ENCODE measurements around the gene MOCS1.

The MOCS1 gene

DNA sequence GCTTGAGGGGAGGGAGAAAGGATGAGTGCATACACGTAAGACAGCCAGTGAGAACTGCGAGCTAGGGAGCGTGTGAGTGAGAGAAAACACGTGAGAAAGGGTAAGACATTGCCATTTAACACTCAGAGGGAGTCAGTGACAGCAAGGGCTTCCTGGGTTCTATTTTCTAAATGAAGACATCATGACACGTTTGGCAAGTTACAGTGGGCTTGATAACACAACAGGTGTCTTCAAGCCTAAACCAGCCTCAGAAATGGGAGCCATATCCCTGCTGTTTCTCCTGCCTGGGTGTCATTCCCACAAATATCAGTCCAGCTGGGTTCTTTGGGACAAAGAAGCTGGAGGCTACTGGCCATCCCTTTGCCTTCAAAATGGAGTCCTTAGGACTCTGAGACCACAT, 16.9 kb upstream of the MOCS1 start:
- Histone ChIP-seq H3K9me3 (ENCODE audit: control insufficient read depth, low read length) (no peaks in the 10 kb centered on the region), H4K91ac (ENCODE audit: low read length) (no peak overlapping the region), H3K27ac (ENCODE audit: low read length, poor library complexity, severe bottlenecking) (no peak overlapping the region), H3K36me3 (ENCODE audit: control insufficient read depth in 1 of 2, insufficient read depth in 2 of 2, low read depth in 1 of 2, low read length in 2 of 2) (no peaks in the 10 kb centered on the region), H2BK12ac (ENCODE audit: low read length in 2 of 2) (no peak overlapping the region), H2AFZ (ENCODE audit: low read depth, low read length) (no peak overlapping the region), H3K14ac (ENCODE audit: low read length in 2 of 2) (no peak overlapping the region), H2BK15ac (ENCODE audit: low read depth, poor library complexity, severe bottlenecking) (no peak overlapping the region), H3K79me1 (replicated peaks; ENCODE audit: low read length, poor library complexity, severe bottlenecking) (no peaks in the 10 kb centered on the region), H3K4me2 (ENCODE audit: low read length, poor library complexity, severe bottlenecking) (no peak overlapping the region), H3K27me3 (ENCODE audit: control insufficient read depth in 1 of 2, insufficient read depth in 1 of 2, low read length in 2 of 2) (peaks cover 5 to 19% of the 10 kb centered on the region in 2 experiments), H3K9ac (ENCODE audit: low read length) (no peak overlapping the region), H2BK120ac (ENCODE audit: low read depth, low read length) (no peak overlapping the region), H2BK5ac (ENCODE audit: low read depth, low read length, poor library complexity, severe bottlenecking) (no peak overlapping the region), H3K23ac (ENCODE audit: low read length in 2 of 2) (no peak overlapping the region), H2AK5ac (ENCODE audit: low read length, severe bottlenecking) (no peak overlapping the region), H3K18ac (ENCODE audit: low read depth in 1 of 2, low read length in 2 of 2) (no peak overlapping the region), H3K4ac (ENCODE audit: low read depth in 1 of 2, low read length in 2 of 2) (no peak overlapping the region), H3K4me1 (ENCODE audit: control insufficient read depth, insufficient read depth, low read depth, low read length) (no peaks in the 10 kb centered on the region), H3K4me3 (ENCODE audit: insufficient read depth in 1 of 2, low read depth in 1 of 2, low read length in 2 of 2) (no peak overlapping the region), H4K8ac (ENCODE audit: low read length) (no peak overlapping the region)
- DNase-seq, result no peak
- WGBS, result 78% methylated on average over 5 of the region's 5 CpGs

DNA sequence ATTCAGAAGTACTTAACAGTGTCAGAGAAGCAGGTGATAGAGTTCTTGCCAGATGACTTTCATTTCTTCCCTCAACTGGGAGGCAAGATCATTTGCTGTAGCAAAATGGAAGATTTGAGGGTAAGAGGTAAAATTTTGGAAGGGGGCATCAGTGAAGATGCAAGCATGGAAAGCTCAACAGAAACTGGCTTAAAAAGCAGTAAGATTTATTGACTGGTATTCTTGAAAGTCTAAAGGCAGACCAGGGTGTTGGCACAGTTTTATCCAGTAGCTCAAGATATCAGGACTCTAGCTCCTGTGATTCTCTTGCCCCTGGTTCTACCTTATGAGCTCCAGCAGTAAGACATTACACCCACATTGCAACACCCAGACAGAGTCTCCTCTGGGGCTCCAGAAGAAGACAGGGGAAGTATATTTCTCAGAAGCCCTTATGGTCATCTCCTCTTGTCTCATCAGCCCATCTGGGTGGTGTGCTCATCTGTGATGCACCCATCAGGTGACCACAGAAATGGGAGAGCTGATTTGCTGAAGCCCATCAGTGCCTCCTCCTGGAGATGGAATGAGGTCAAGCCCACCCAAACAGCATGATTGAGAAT, 16.0 kb upstream of the MOCS1 start:
- no peaks in the 10 kb centered on the region for H3K36me3 ChIP-seq (ENCODE audit: control insufficient read depth in 1 of 2, insufficient read depth in 2 of 2, low read depth in 1 of 2, low read length in 2 of 2)

DNA sequence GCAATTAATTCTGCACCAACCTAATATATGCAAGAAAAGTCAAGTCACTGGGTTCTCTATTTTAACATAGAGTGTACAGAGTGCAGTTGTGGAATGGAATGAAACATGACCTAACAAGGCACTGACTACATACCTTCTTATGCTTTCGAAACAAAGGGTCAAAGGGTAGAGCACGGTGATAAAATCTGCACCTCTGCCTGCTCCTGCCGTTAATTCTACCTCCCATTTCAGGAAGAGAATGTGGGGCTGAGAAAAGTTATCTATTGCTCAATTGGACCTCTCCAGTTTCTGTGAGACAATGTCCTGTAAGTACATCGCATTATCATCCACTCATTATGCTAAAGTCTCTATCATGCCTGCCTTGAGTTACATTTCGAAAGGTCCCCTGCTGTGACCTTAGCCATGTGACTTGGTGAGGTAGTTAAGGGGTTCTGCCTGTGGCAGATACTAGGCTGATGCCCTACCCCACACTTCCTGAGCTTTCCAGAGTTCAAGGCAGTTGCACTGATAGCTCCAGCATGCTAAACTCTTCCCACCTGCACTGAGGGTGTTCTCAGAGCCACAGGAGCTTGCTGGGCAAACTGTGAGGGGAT, 14.0 kb upstream of the MOCS1 start:
- Histone ChIP-seq H3K4me3 (ENCODE audit: insufficient read depth in 1 of 2, low read depth in 1 of 2, low read length in 2 of 2) (no peak overlapping the region), H2AK5ac (ENCODE audit: low read length, severe bottlenecking) (no peak overlapping the region), H3K4me2 (ENCODE audit: low read length, poor library complexity, severe bottlenecking) (no peak overlapping the region), H3K9ac (ENCODE audit: low read length) (no peak overlapping the region), H3K23ac (ENCODE audit: low read length in 2 of 2) (no peak overlapping the region), H3K27ac (ENCODE audit: low read length, poor library complexity, severe bottlenecking) (no peak overlapping the region), H4K8ac (ENCODE audit: low read length) (no peak overlapping the region), H2BK5ac (ENCODE audit: low read depth, low read length, poor library complexity, severe bottlenecking) (no peak overlapping the region), H3K14ac (ENCODE audit: low read length in 2 of 2) (no peak overlapping the region), H2BK120ac (ENCODE audit: low read depth, low read length) (no peak overlapping the region), H2BK15ac (ENCODE audit: low read depth, poor library complexity, severe bottlenecking) (no peak overlapping the region), H3K18ac (ENCODE audit: low read depth in 1 of 2, low read length in 2 of 2) (no peak overlapping the region), H3K9me3 (ENCODE audit: control insufficient read depth, low read length) (no peaks in the 10 kb centered on the region), H3K4me1 (ENCODE audit: control insufficient read depth, insufficient read depth, low read depth, low read length) (no peaks in the 10 kb centered on the region), H3K27me3 (ENCODE audit: control insufficient read depth in 1 of 2, insufficient read depth in 1 of 2, low read length in 2 of 2) (peaks cover 5 to 19% of the 10 kb centered on the region in 2 experiments), H2AFZ (ENCODE audit: low read depth, low read length) (no peak overlapping the region), H3K79me1 (replicated peaks; ENCODE audit: low read length, poor library complexity, severe bottlenecking) (no peaks in the 10 kb centered on the region), H3K4ac (ENCODE audit: low read depth in 1 of 2, low read length in 2 of 2) (no peak overlapping the region), H3K36me3 (ENCODE audit: control insufficient read depth in 1 of 2, insufficient read depth in 2 of 2, low read depth in 1 of 2, low read length in 2 of 2) (no peaks in the 10 kb centered on the region), H2BK12ac (ENCODE audit: low read length in 2 of 2) (no peak overlapping the region), H4K91ac (ENCODE audit: low read length) (no peak overlapping the region)
- no peak for DNase-seq
- 78% methylated on average over 5 of the region's 5 CpGs for WGBS

More for the DNA sequence above, 16.0 kb upstream of the MOCS1 start:
- H2BK5ac ChIP-seq (ENCODE audit: low read depth, low read length, poor library complexity, severe bottlenecking), result no peak overlapping the region
- no peak overlapping the region for H3K9ac ChIP-seq (ENCODE audit: low read length)
- H2AFZ ChIP-seq (ENCODE audit: low read depth, low read length), result no peak overlapping the region
- DNase-seq, result no peak
- no peak overlapping the region for H4K91ac ChIP-seq (ENCODE audit: low read length)
- H3K4me2 ChIP-seq (ENCODE audit: low read length, poor library complexity, severe bottlenecking), result no peak overlapping the region
- H3K4me3 ChIP-seq (ENCODE audit: insufficient read depth in 1 of 2, low read depth in 1 of 2, low read length in 2 of 2), result no peak overlapping the region
- no peak overlapping the region for H2BK120ac ChIP-seq (ENCODE audit: low read depth, low read length)
- H3K79me1 ChIP-seq (replicated peaks; ENCODE audit: low read length, poor library complexity, severe bottlenecking), result no peaks in the 10 kb centered on the region
- H3K18ac ChIP-seq (ENCODE audit: low read depth in 1 of 2, low read length in 2 of 2), result no peak overlapping the region
- no peaks in the 10 kb centered on the region for H3K4me1 ChIP-seq (ENCODE audit: control insufficient read depth, insufficient read depth, low read depth, low read length)
- no peak overlapping the region for H2BK12ac ChIP-seq (ENCODE audit: low read length in 2 of 2)
- no peak overlapping the region for H3K14ac ChIP-seq (ENCODE audit: low read length in 2 of 2)
- no peak overlapping the region for H2AK5ac ChIP-seq (ENCODE audit: low read length, severe bottlenecking)
- no peak overlapping the region for H3K27ac ChIP-seq (ENCODE audit: low read length, poor library complexity, severe bottlenecking)
- H4K8ac ChIP-seq (ENCODE audit: low read length), result no peak overlapping the region
- H3K27me3 ChIP-seq (ENCODE audit: control insufficient read depth in 1 of 2, insufficient read depth in 1 of 2, low read length in 2 of 2), result peaks cover 5 to 19% of the 10 kb centered on the region in 2 experiments
- H3K4ac ChIP-seq (ENCODE audit: low read depth in 1 of 2, low read length in 2 of 2), result no peak overlapping the region
- no peaks in the 10 kb centered on the region for H3K9me3 ChIP-seq (ENCODE audit: control insufficient read depth, low read length)
- no peak overlapping the region for H2BK15ac ChIP-seq (ENCODE audit: low read depth, poor library complexity, severe bottlenecking)
- H3K23ac ChIP-seq (ENCODE audit: low read length in 2 of 2), result no peak overlapping the region

DNA sequence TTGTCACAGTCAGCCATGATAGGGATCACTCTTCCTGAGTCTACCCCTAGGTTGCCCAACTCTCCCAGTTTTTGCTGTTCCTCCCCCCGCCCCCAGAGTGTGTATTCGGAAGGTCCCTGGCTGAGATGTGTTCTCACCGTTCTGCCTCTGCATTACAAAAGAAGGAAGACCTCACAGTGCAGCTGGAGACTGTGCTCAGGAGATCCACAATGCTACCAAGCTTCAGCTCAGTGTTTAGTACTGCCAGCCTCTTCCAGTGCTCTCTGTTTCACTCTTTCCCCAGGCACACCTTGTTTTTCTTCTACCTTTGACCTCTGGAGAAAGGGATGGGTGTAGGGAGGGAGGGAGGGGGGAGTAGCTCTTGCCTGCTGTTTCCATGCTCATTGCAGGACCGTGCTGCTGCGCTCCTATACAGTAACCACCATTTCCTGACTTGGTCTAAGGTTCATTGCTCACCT, 13.4 kb upstream of the MOCS1 start:
- no peak overlapping the region for H4K8ac ChIP-seq (ENCODE audit: low read length)
- no peaks in the 10 kb centered on the region for H3K4me1 ChIP-seq (ENCODE audit: control insufficient read depth, insufficient read depth, low read depth, low read length)
- no peak overlapping the region for H3K27ac ChIP-seq (ENCODE audit: low read length, poor library complexity, severe bottlenecking)
- WGBS, result 53% methylated on average over 5 of the region's 5 CpGs
- no peak overlapping the region for H4K91ac ChIP-seq (ENCODE audit: low read length)
- no peak for DNase-seq
- no peak overlapping the region for H3K18ac ChIP-seq (ENCODE audit: low read depth in 1 of 2, low read length in 2 of 2)
- no peak overlapping the region for H3K23ac ChIP-seq (ENCODE audit: low read length in 2 of 2)
- H3K4me3 ChIP-seq (ENCODE audit: insufficient read depth in 1 of 2, low read depth in 1 of 2, low read length in 2 of 2), result no peak overlapping the region
- H2AK5ac ChIP-seq (ENCODE audit: low read length, severe bottlenecking), result no peak overlapping the region
- peaks cover 5 to 19% of the 10 kb centered on the region in 2 experiments for H3K27me3 ChIP-seq (ENCODE audit: control insufficient read depth in 1 of 2, insufficient read depth in 1 of 2, low read length in 2 of 2)
- no peak overlapping the region for H3K14ac ChIP-seq (ENCODE audit: low read length in 2 of 2)
- no peak overlapping the region for H2AFZ ChIP-seq (ENCODE audit: low read depth, low read length)
- H2BK120ac ChIP-seq (ENCODE audit: low read depth, low read length), result no peak overlapping the region
- no peak overlapping the region for H3K4me2 ChIP-seq (ENCODE audit: low read length, poor library complexity, severe bottlenecking)
- no peak overlapping the region for H3K4ac ChIP-seq (ENCODE audit: low read depth in 1 of 2, low read length in 2 of 2)
- no peak overlapping the region for H3K9ac ChIP-seq (ENCODE audit: low read length)
- H2BK5ac ChIP-seq (ENCODE audit: low read depth, low read length, poor library complexity, severe bottlenecking), result no peak overlapping the region
- no peaks in the 10 kb centered on the region for H3K36me3 ChIP-seq (ENCODE audit: control insufficient read depth in 1 of 2, insufficient read depth in 2 of 2, low read depth in 1 of 2, low read length in 2 of 2)
- H3K79me1 ChIP-seq (replicated peaks; ENCODE audit: low read length, poor library complexity, severe bottlenecking), result no peaks in the 10 kb centered on the region
- no peak overlapping the region for H2BK12ac ChIP-seq (ENCODE audit: low read length in 2 of 2)
- H2BK15ac ChIP-seq (ENCODE audit: low read depth, poor library complexity, severe bottlenecking), result no peak overlapping the region
- H3K9me3 ChIP-seq (ENCODE audit: control insufficient read depth, low read length), result no peaks in the 10 kb centered on the region
